Pancreas (tissue), 10 donors: Measurements from ENCODE around the gene SLC7A6. TPM values are rescaled to one million over a fixed set of nuclear protein-coding genes. Genes with fewer than 3 reads are reported as not detected.

Experiments used
- ATAC-seq, 4 donors: fragments of 200-7000 bp; cut with Tn5 transposase; one replicate each; pipeline versions ENCODE4 v1.8.0 to v1.9.1; 2020; ENCODE audit warnings: mild to moderate bottlenecking in 4 of 4, moderate library complexity in 4 of 4
- DNase-seq, 6 donors: peaks; one replicate each; pipeline ENCODE4 v3.0.0-alpha.2; 2020
- FAIRE-seq: peaks from 2 replicates; lab custom pipeline; 2012; peaks lifted over from hg19 to GRCh38; lab: Jason Lieb, UNC
- H3K27ac ChIP-seq, 4 donors: fragments of 200-600 bp; sonication (generic); 1 replicate in 3 of 4; 2 replicates in 1 of 4; pipeline versions ENCODE4 v1.5.0 to v1.8.0; 2020
- H3K27me3 ChIP-seq, 4 donors: fragments of 200-600 bp; one replicate each; pipeline ENCODE4 v1.8.0; 2021
- H3K36me3 ChIP-seq, 3 donors: fragments of 200-600 bp; sonication (generic) in 1 of 3; one replicate each; pipeline versions ENCODE4 v1.5.0 to v1.8.0; 2020 to 2021
- H3K4me1 ChIP-seq, 3 donors: fragments of 200-600 bp; one replicate each; pipeline ENCODE4 v1.8.0; 2021
- H3K4me3 ChIP-seq, 4 donors: fragments of 200-600 bp; sonication (generic) in 2 of 4; one replicate each; pipeline versions ENCODE4 v1.5.0 to v1.8.0; 2020 to 2021
- H3K9me3 ChIP-seq, 4 donors: fragments of 200-600 bp; one replicate each; pipeline ENCODE4 v1.8.0; 2021
- CTCF ChIP-seq, 4 donors: fragments of 200-600 bp; sonication (generic) in 3 of 4; IDR thresholded peaks; one replicate each; pipeline versions ENCODE4 v1.5.0 to v1.8.0; 2021; ENCODE audit warnings: antibody characterized with exemption in 4 of 4
- WGBS, 2 donors: extraction: QIAGEN DNeasy Blood & Tissue Kit; methylation state at CpG; one replicate each; pipeline ENCODE4 v1.1.7; 2013; 5-methylcytosine and 5-hydroxymethylcytosine counted together
- intact Hi-C, 3 donors: fragments of 100-400 bp; cut with DNase I; formaldehyde crosslinking; loops; one replicate each; pipeline versions ENCODE4 v1.11.1 to v1.14.2; 2022
- polyA plus RNA-seq, 2 donors: library from polyadenylated mRNA; stranded (reverse); fragments of 200-250 nt; gene quantifications; one replicate each; pipeline ENCODE4 v1.2.3, GENCODE V29; 2013
- total RNA-seq, 6 donors: library from RNA; stranded (reverse); fragmentation: NEBNext Ultra II Directional in 4 of 6; extraction: Animal tissue kit (Norgen Biotek cat#: 25700) in 4 of 6; gene quantifications; one replicate each; pipeline versions ENCODE4 v1.2.1 to v1.2.4, GENCODE V29; 2021 to 2023
- donor health status: healthy with polysubstance abuse.
- donor health status: DM: no; HTN: no; CAD: no; lungs with moderate emphysema.
- donor health status: DM: no; HTN: no; CAD: no.
- donor health status: control.
- donor health status: control.
- donor health status: Bipolar disorder and iron deficiency.
- donor health status: DM: yes; HTN: yes; CAD: no.
- donor health status: DM: no; HTN: no; CAD: no.
- donor health status: DM: no; HTN: no; CAD: no.
- donor health status: DM: yes; HTN: yes; CAD: no.

Gene SLC7A6
- total and polyA plus RNA-seq, 8 donors: 3.1 to 8.7 (median 5.4) TPM

- H3K9me3 ChIP-seq: no peaks in the 10 kb centered on the region
- no peak within 1 kb of the TSS for H3K27ac ChIP-seq
- H3K4me3 ChIP-seq: peak within 1 kb of the TSS; percentile 50 to 99 (median 89)
- H3K27me3 ChIP-seq: no peaks in the 10 kb centered on the region
- DNase-seq (peak; percentile 95 to 99 (median 97)), ATAC-seq (peak; percentile 97 to 98 (median 98)), FAIRE-seq (no peak)
- peaks cover 0 to 10% (median 0%) of the 10 kb centered on the region in 3 donors for H3K4me1 ChIP-seq
- 0 to 1% methylated on average over 56 to 75 of the region's 75 CpGs for WGBS, 2 donors
- intact Hi-C loops: no loop called here
- H3K36me3 ChIP-seq: no peaks in the 10 kb centered on the region
- no peak for TF ChIP-seq CTCF (IDR thresholded peaks at IDR 0.05)
Measured at GRCh38 chr16:68244903-68245853, 19.1 kb upstream of the SLC7A6 start, which contains the start of gene PLA2G15. PLA2G15 (plus strand) TSS chr16:68245373; CDS start chr16:68245427, 54 bp downstream.

GRCh38 chr16:68246121-68246520 is 18.2 kb upstream of the SLC7A6 start:
- no peaks in the 10 kb centered on the region for H3K27me3 ChIP-seq
- peaks cover 0 to 10% (median 0%) of the 10 kb centered on the region in 3 donors for H3K4me1 ChIP-seq
- no peak for TF ChIP-seq CTCF (IDR thresholded peaks at IDR 0.05)
- ATAC-seq (no peak), FAIRE-seq (no peak), DNase-seq (peak in 2 of 6 donors; percentile 12 to 29)
- WGBS, 2 donors: 84 to 85% methylated on average over 7 of the region's 7 CpGs
- peak overlapping the region in 2 of 4 donors; percentile 90 to 99 for H3K4me3 ChIP-seq
- H3K36me3 ChIP-seq: no peaks in the 10 kb centered on the region
- intact Hi-C loops: no loop called here
- no peak overlapping the region for H3K27ac ChIP-seq
- no peaks in the 10 kb centered on the region for H3K9me3 ChIP-seq

GRCh38 chr16:68246666-68247065 is 17.7 kb upstream of the SLC7A6 start:
- no peak for ATAC-seq
- Histone ChIP-seq H3K4me1 (peaks cover 0 to 10% (median 0%) of the 10 kb centered on the region in 3 donors), H3K9me3 (no peaks in the 10 kb centered on the region), H3K4me3 (peak overlapping the region in 1 of 4 donors; percentile 99), H3K27ac (no peak overlapping the region), H3K36me3 (no peaks in the 10 kb centered on the region), H3K27me3 (no peaks in the 10 kb centered on the region)
- no peak for FAIRE-seq
- DNase-seq: peak in 2 of 6 donors; percentile 15 to 21
- intact Hi-C loops: no loop called here
- WGBS, 2 donors: 78 to 86% methylated on average over 5 of the region's 5 CpGs
- no peak for TF ChIP-seq CTCF (IDR thresholded peaks at IDR 0.05)

GRCh38 chr16:68247400-68247799 is 16.9 kb upstream of the SLC7A6 start:
- WGBS, 2 donors: 90 to 98% methylated on average over 4 of the region's 4 CpGs
- Histone ChIP-seq H3K27ac (no peak overlapping the region), H3K4me1 (peaks cover 0 to 10% (median 0%) of the 10 kb centered on the region in 3 donors), H3K36me3 (no peaks in the 10 kb centered on the region), H3K27me3 (no peaks in the 10 kb centered on the region), H3K9me3 (no peaks in the 10 kb centered on the region), H3K4me3 (no peak overlapping the region)
- DNase-seq (peak in 1 of 6 donors; percentile 24), ATAC-seq (peak in 2 of 4 donors; percentile 5 to 6), FAIRE-seq (no peak)
- intact Hi-C loops: no loop called here
- no peak for TF ChIP-seq CTCF (IDR thresholded peaks at IDR 0.05)
